ENCODE results near the gene SORCS3.
A peak's percentile ranks its signal among the peaks of the same experiment; 100 is the strongest.

The SORCS3 gene

DNA sequence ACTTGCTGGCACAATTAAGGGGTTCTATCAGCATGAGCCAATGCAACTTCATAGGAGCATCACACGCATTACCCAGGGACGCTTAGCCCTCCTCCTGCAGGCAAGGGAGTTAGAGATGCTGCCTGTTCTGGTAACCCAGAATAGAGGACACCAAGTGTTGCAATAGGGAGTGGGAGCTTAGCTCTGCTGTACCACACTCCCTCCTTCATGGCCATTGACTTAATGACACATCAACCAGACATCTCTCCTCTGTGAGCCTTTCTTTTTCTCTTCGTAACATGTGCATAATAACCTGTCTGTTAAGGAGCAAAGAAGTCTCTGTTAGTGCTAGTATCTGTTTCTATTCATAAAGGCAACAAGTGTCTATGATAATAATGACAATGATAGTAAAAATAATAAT is 282.4 kb downstream of the SORCS3 start:
- H3K4me2 ChIP-seq = no peak overlapping the region
- H2AFZ ChIP-seq (ENCODE audit: low read depth) = no peak overlapping the region
- H3K36me3 ChIP-seq (ENCODE audit: insufficient read depth) = no peaks in the 10 kb centered on the region
- no peak overlapping the region for H3K4me3 ChIP-seq (IDR thresholded peaks at IDR 0.05; ENCODE audit: insufficient read depth, low read depth, low read length)
- no peaks in the 10 kb centered on the region for H3K4me1 ChIP-seq (ENCODE audit: low read depth, poor library complexity, severe bottlenecking)
- H4K20me1 ChIP-seq (ENCODE audit: insufficient read depth) = no peaks in the 10 kb centered on the region
- no peaks in the 10 kb centered on the region for H3K79me2 ChIP-seq (ENCODE audit: insufficient read depth, low read depth)
- no peak overlapping the region for H3K9ac ChIP-seq
- TF ChIP-seq, protein P1, sequence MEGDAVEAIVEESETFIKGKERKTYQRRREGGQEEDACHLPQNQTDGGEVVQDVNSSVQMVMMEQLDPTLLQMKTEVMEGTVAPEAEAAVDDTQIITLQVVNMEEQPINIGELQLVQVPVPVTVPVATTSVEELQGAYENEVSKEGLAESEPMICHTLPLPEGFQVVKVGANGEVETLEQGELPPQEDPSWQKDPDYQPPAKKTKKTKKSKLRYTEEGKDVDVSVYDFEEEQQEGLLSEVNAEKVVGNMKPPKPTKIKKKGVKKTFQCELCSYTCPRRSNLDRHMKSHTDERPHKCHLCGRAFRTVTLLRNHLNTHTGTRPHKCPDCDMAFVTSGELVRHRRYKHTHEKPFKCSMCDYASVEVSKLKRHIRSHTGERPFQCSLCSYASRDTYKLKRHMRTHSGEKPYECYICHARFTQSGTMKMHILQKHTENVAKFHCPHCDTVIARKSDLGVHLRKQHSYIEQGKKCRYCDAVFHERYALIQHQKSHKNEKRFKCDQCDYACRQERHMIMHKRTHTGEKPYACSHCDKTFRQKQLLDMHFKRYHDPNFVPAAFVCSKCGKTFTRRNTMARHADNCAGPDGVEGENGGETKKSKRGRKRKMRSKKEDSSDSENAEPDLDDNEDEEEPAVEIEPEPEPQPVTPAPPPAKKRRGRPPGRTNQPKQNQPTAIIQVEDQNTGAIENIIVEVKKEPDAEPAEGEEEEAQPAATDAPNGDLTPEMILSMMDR (conservative IDR thresholded peaks at IDR 0.05; ENCODE audit: low read depth, low read length) = no peak
- H3K27ac ChIP-seq = no peak overlapping the region
- no peaks in the 10 kb centered on the region for H3K27me3 ChIP-seq (ENCODE audit: insufficient read depth, low read depth)

DNA sequence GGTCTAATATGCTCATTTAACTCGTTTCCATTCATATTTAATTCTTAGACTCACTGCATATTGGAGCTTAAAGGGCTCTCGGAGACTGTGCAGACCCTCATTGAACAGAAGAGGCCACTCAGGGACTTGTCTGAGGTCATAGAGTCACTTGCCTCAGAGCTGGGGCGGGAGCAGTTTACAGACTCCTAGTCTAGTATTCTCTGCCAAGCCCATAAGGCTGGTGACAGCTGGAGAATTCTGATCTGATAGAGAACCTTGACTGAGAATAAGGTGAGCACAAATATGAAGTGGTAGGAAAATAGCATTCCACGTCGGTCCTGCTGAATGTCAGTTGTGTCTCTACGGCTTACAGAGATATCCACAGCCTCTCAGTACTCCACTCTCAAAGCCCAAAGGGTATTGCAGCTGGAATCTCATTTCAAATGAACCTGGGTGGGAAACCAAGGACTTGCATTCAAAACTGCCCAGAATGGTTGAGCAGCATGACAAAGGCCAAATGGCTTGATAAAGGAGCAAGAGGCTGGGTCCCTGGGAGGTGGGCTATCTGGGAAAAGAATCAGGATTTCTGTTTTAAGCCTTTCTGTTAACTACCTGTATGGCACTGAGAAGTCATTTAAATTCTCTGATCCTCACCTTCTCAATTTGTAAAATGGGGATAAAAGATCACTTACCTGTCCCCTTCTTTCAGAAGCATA is 283.2 kb downstream of the SORCS3 start:
- H4K20me1 ChIP-seq (ENCODE audit: insufficient read depth) = no peaks in the 10 kb centered on the region
- H3K9ac ChIP-seq = no peak overlapping the region
- H2AFZ ChIP-seq (ENCODE audit: low read depth) = no peak overlapping the region
- H3K79me2 ChIP-seq (ENCODE audit: insufficient read depth, low read depth) = no peaks in the 10 kb centered on the region
- H3K27me3 ChIP-seq (ENCODE audit: insufficient read depth, low read depth) = no peaks in the 10 kb centered on the region
- H3K4me3 ChIP-seq (IDR thresholded peaks at IDR 0.05; ENCODE audit: insufficient read depth, low read depth, low read length) = no peak overlapping the region
- TF ChIP-seq, protein P1 (conservative IDR thresholded peaks at IDR 0.05; ENCODE audit: low read depth, low read length) = no peak
- no peak overlapping the region for H3K27ac ChIP-seq
- no peaks in the 10 kb centered on the region for H3K36me3 ChIP-seq (ENCODE audit: insufficient read depth)
- H3K4me1 ChIP-seq (ENCODE audit: low read depth, poor library complexity, severe bottlenecking) = no peaks in the 10 kb centered on the region
- no peak overlapping the region for H3K4me2 ChIP-seq

DNA sequence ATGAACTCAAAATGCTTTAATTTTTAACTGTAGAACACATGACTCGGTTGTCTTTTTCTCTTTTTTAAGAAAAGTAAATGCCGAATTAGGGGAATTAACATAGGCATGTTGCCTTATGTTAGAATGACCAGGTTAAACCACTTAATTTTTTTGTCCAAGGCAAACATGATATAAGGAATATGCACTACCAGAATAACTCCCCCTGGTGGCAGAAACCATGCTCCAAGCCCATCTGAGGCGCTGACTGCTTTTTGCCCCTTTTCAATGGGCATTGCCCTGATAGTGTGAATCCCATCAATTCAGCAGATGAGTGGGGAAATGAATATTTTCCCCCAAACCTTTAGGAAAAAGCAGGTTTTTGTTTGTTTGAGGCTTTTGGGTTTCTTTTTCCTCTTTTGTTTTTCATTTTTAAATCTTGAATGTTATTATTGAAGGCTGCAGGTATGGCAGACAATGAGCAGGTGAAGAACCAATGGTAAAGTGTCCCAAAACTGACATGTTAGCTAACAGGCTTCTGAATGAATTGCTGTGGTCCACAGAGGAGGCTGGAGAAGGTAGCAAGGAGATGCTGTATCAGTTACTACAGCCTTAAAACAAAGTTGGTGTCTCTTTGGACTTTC is 284.3 kb downstream of the SORCS3 start:
- TF ChIP-seq, protein P1 (conservative IDR thresholded peaks at IDR 0.05; ENCODE audit: low read depth, low read length) = peak; percentile 71
- Histone ChIP-seq H3K27ac (no peak overlapping the region), H3K9ac (no peak overlapping the region), H3K27me3 (ENCODE audit: insufficient read depth, low read depth) (no peaks in the 10 kb centered on the region), H3K4me3 (IDR thresholded peaks at IDR 0.05; ENCODE audit: insufficient read depth, low read depth, low read length) (no peak overlapping the region), H3K36me3 (ENCODE audit: insufficient read depth) (no peaks in the 10 kb centered on the region), H2AFZ (ENCODE audit: low read depth) (no peak overlapping the region), H3K4me1 (ENCODE audit: low read depth, poor library complexity, severe bottlenecking) (no peaks in the 10 kb centered on the region), H3K79me2 (ENCODE audit: insufficient read depth, low read depth) (no peaks in the 10 kb centered on the region), H3K4me2 (no peak overlapping the region), H4K20me1 (ENCODE audit: insufficient read depth) (no peaks in the 10 kb centered on the region)

DNA sequence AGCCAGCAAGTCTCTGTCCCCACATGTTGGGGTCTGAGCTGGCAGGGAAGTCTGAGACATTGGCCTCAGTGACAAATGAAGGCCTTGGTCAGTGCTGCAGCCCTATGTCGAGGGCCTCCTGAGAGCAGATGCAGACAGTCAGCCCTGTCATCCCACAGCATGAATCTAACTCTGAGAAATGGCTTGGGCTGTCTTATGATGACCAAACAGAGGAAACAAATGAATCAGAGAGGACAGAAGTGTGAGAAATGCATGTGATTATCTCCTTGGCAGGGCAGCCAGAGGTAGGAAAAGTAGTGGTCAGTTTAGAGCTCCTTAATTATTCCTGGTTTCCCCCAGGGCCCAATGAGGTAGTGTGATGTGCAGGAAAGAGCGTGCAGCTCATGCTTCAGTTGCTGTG is 287.6 kb downstream of the SORCS3 start:
- Histone ChIP-seq H4K20me1 (ENCODE audit: insufficient read depth) (no peaks in the 10 kb centered on the region), H3K36me3 (ENCODE audit: insufficient read depth) (no peaks in the 10 kb centered on the region), H3K9ac (no peak overlapping the region), H3K79me2 (ENCODE audit: insufficient read depth, low read depth) (no peaks in the 10 kb centered on the region), H3K4me1 (ENCODE audit: low read depth, poor library complexity, severe bottlenecking) (no peaks in the 10 kb centered on the region), H2AFZ (ENCODE audit: low read depth) (no peak overlapping the region), H3K27me3 (ENCODE audit: insufficient read depth, low read depth) (no peaks in the 10 kb centered on the region), H3K4me2 (no peak overlapping the region), H3K4me3 (IDR thresholded peaks at IDR 0.05; ENCODE audit: insufficient read depth, low read depth, low read length) (no peak overlapping the region), H3K27ac (no peak overlapping the region)
- TF ChIP-seq, protein P1 (conservative IDR thresholded peaks at IDR 0.05; ENCODE audit: low read depth, low read length) = no peak
